Loucy (cell line): ENCODE results near the gene ELOVL1.

Source experiments
- H2AFZ ChIP-seq: fragments of 200-600 bp; sonication (generic); 2 replicates; pipeline ENCODE4 v1.6.0; 2016; ENCODE audit warnings: antibody characterized with exemption, mild to moderate bottlenecking, low read length, moderate library complexity
- H3F3A ChIP-seq: fragments of 200-600 bp; 2 replicates; pipeline ENCODE4 v1.6.0; 2016; ENCODE audit warnings: antibody characterized with exemption, low read depth, mild to moderate bottlenecking
- H3K27me3 ChIP-seq: fragments of 200-600 bp; sonication (generic); 2 replicates; pipeline ENCODE4 v1.6.1; 2014; ENCODE audit warnings: low read length, mild to moderate bottlenecking; ENCODE audit not compliant: insufficient read depth, poor library complexity, severe bottlenecking
- H3K36me3 ChIP-seq: fragments of 200-600 bp; sonication (generic); 2 replicates; pipeline ENCODE4 v1.6.1; 2016; ENCODE audit warnings: low read length; ENCODE audit not compliant: insufficient read depth
- H3K4me1 ChIP-seq: fragments of 200-600 bp; sonication (generic); 2 replicates; pipeline ENCODE4 v1.5.1; 2014; ENCODE audit warnings: low read length, mild to moderate bottlenecking; ENCODE audit not compliant: insufficient read depth, poor library complexity, severe bottlenecking
- H3K4me2 ChIP-seq: fragments of 200-600 bp; sonication (generic); 2 replicates; pipeline ENCODE4 v1.6.0; 2014; ENCODE audit warnings: antibody characterized with exemption, low read length, low read depth, mild to moderate bottlenecking; ENCODE audit not compliant: poor library complexity, severe bottlenecking
- H3K4me3 ChIP-seq: fragments of 200-600 bp; sonication (generic); 2 replicates; pipeline ENCODE4 v1.5.1; 2014; ENCODE audit warnings: low read length, mild to moderate bottlenecking, mixed read lengths; ENCODE audit not compliant: poor library complexity, severe bottlenecking
- H3K79me2 ChIP-seq: fragments of 200-600 bp; sonication (generic); 2 replicates; pipeline ENCODE4 v1.6.1; 2014; ENCODE audit warnings: low read length; ENCODE audit not compliant: insufficient read depth
- H3K9ac ChIP-seq: fragments of 200-600 bp; sonication (generic); 2 replicates; pipeline ENCODE4 v1.6.0; 2014; ENCODE audit warnings: mild to moderate bottlenecking, low read depth, low read length, moderate library complexity; ENCODE audit not compliant: poor library complexity, severe bottlenecking
- H3K9me2 ChIP-seq: fragments of 200-600 bp; sonication (generic); replicated peaks from 2 replicates; pipeline ENCODE4 v1.6.1; 2016; ENCODE audit warnings: low read depth, low read length, mixed read lengths
- H3K9me3 ChIP-seq: fragments of 200-600 bp; sonication (generic); 2 replicates; pipeline ENCODE4 v1.6.1; 2014; ENCODE audit warnings: mild to moderate bottlenecking, antibody characterized with exemption, low read length, low read depth; ENCODE audit not compliant: insufficient read depth
- H4K20me1 ChIP-seq: fragments of 200-600 bp; sonication (generic); 2 replicates; pipeline ENCODE4 v1.6.0; 2014; ENCODE audit warnings: antibody characterized with exemption, low read length, mild to moderate bottlenecking; ENCODE audit not compliant: insufficient read depth, poor library complexity, severe bottlenecking
- EZH2phosphoT487 ChIP-seq: fragments of 200-600 bp; IDR thresholded peaks from 2 replicates; pipeline ENCODE4 v1.6.1; 2018; ENCODE audit warnings: antibody characterized with exemption, mild to moderate bottlenecking, moderate library complexity, borderline replicate concordance
- TF ChIP-seq, protein P1 (sequence below): fragments of 200-600 bp; sonication (generic); conservative IDR thresholded peaks from 2 replicates; pipeline ENCODE4 v1.5.1; 2014; ENCODE audit warnings: mild to moderate bottlenecking, antibody characterized with exemption, low read length

ELOVL1 gene

GRCh38 chr1:43381612-43382011, 13.8 kb upstream of the ELOVL1 start:
- no peaks in the 10 kb centered on the region for H3K9me2 ChIP-seq
- no peaks in the 10 kb centered on the region for H3F3A ChIP-seq
- no peaks in the 10 kb centered on the region for H3K79me2 ChIP-seq
- H2AFZ ChIP-seq = no peak overlapping the region
- H3K9me3 ChIP-seq = no peaks in the 10 kb centered on the region
- no peak for TF ChIP-seq EZH2phosphoT487
- TF ChIP-seq, protein P1, sequence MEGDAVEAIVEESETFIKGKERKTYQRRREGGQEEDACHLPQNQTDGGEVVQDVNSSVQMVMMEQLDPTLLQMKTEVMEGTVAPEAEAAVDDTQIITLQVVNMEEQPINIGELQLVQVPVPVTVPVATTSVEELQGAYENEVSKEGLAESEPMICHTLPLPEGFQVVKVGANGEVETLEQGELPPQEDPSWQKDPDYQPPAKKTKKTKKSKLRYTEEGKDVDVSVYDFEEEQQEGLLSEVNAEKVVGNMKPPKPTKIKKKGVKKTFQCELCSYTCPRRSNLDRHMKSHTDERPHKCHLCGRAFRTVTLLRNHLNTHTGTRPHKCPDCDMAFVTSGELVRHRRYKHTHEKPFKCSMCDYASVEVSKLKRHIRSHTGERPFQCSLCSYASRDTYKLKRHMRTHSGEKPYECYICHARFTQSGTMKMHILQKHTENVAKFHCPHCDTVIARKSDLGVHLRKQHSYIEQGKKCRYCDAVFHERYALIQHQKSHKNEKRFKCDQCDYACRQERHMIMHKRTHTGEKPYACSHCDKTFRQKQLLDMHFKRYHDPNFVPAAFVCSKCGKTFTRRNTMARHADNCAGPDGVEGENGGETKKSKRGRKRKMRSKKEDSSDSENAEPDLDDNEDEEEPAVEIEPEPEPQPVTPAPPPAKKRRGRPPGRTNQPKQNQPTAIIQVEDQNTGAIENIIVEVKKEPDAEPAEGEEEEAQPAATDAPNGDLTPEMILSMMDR = no peak
- no peak overlapping the region for H3K4me3 ChIP-seq
- peaks cover 40% of the 10 kb centered on the region; the same call in 1 of the 2 replicates for H3K36me3 ChIP-seq
- no peak overlapping the region for H3K4me2 ChIP-seq
- no peaks in the 10 kb centered on the region for H3K4me1 ChIP-seq
- no peaks in the 10 kb centered on the region for H4K20me1 ChIP-seq
- no peak overlapping the region for H3K9ac ChIP-seq
- H3K27me3 ChIP-seq = no peaks in the 10 kb centered on the region

DNA sequence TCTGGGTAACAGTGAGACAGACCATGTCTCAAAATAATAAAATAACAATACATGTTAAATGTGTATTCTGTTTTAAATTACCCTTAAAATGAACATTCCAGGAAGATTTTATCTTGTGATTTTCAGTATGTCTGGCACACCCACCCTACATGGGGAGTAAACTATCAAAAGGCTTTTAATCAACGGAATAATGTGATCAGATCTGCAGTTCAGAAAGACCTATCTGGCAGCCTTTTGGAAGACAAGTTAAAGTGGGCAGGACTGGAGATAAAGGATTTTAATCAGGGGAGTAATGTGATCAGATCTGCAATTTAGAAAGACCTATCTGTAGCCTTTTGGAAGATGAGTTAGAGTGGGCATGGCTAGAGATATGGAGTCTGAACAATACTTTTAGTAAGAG, 11.7 kb upstream of the ELOVL1 start:
- no peak for TF ChIP-seq EZH2phosphoT487
- TF ChIP-seq, protein P1 = no peak
- Histone ChIP-seq H4K20me1 (no peaks in the 10 kb centered on the region), H3K9me2 (no peaks in the 10 kb centered on the region), H3K4me3 (no peak overlapping the region), H3K79me2 (no peaks in the 10 kb centered on the region), H3K4me1 (no peaks in the 10 kb centered on the region), H3K36me3 (peaks cover 19% of the 10 kb centered on the region; the same call in 1 of the 2 replicates), H3K9ac (no peak overlapping the region), H3K4me2 (no peak overlapping the region), H3F3A (no peaks in the 10 kb centered on the region), H3K9me3 (no peaks in the 10 kb centered on the region), H3K27me3 (no peaks in the 10 kb centered on the region), H2AFZ (no peak overlapping the region)

DNA sequence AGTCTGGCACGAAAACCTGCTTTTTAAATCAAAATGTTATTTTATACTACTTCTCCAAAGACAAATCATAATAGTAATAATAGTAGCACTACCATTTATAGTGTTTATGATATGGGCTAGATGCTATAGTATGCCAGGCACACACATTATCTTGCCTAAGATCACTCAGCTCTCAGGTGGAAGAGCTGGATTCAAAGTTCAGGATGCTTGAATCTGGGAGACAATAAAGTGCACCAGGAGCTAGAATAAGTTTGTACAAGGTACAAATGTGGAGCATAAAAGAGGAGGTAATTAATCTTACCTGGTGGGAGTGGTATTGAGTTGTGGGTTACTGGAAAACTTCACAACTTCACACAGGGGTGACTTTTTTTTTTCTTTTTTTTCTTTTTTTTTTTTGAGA, 10.0 kb upstream of the ELOVL1 start:
- no peak overlapping the region for H3K4me2 ChIP-seq
- H4K20me1 ChIP-seq = no peaks in the 10 kb centered on the region
- TF ChIP-seq, protein P1 = no peak
- no peak for TF ChIP-seq EZH2phosphoT487
- H2AFZ ChIP-seq = no peak overlapping the region
- H3K9me3 ChIP-seq = no peaks in the 10 kb centered on the region
- no peaks in the 10 kb centered on the region for H3K9me2 ChIP-seq
- no peaks in the 10 kb centered on the region for H3F3A ChIP-seq
- no peak overlapping the region for H3K4me3 ChIP-seq
- H3K4me1 ChIP-seq = no peaks in the 10 kb centered on the region
- H3K36me3 ChIP-seq = peaks cover 4% of the 10 kb centered on the region; the same call in 1 of the 2 replicates
- H3K9ac ChIP-seq = no peak overlapping the region
- H3K79me2 ChIP-seq = no peaks in the 10 kb centered on the region
- H3K27me3 ChIP-seq = no peaks in the 10 kb centered on the region
